H1 (cell line): Measurements from ENCODE around the gene DLX4. TPM values are rescaled to one million over a fixed set of nuclear protein-coding genes. Genes with fewer than 3 reads are reported as not detected.

Experiments
- CTCF ChIA-PET: fragments of 300-600 bp; sonication (Branson Sonifier 250); formaldehyde crosslinking; loops from one replicate; lab custom pipeline; 2021; ENCODE audit not compliant: partially characterized antibody; lab: Charles Lee
- POLR2A ChIA-PET: fragments of 300-600 bp; sonication (Branson Sonifier 250); formaldehyde crosslinking; loops from one replicate; lab custom pipeline; 2021; ENCODE audit warnings: inconsistent platforms; ENCODE audit not compliant: partially characterized antibody; lab: Charles Lee
- DNase-seq, 2 experiments: peaks; one replicate each; pipeline versions ENCODE4 v3.0.0 to v3.0.0-alpha.2; 2010 to 2022; ENCODE audit warnings: low spot score in 2 of 2, low read depth in 1 of 2, mixed read lengths in 1 of 2
- FAIRE-seq: peaks from 2 replicates; lab custom pipeline; 2011; peaks lifted over from hg19 to GRCh38; lab: Jason Lieb, UNC
- H2AFZ ChIP-seq: 2 replicates; pipeline ENCODE4 v1.8.1; 2012; ENCODE audit warnings: low read length, inconsistent platforms
- H2AK5ac ChIP-seq: 2 replicates; pipeline ENCODE4 v1.6.1; 2013; ENCODE audit warnings: low read depth, low read length
- H2BK120ac ChIP-seq: replicated peaks from 2 replicates; pipeline ENCODE3; 2013; ENCODE audit warnings: low read depth, low read length, inconsistent platforms
- H2BK12ac ChIP-seq: 2 replicates; pipeline ENCODE4 v1.6.1; 2013; ENCODE audit warnings: low read depth, low read length
- H2BK15ac ChIP-seq: 2 replicates; pipeline ENCODE4 v1.6.1; 2013; ENCODE audit warnings: low read length
- H2BK20ac ChIP-seq: 2 replicates; pipeline ENCODE4 v1.6.1; 2013; ENCODE audit warnings: low read length
- H2BK5ac ChIP-seq: 2 replicates; pipeline ENCODE4 v1.6.1; 2013; ENCODE audit warnings: low read depth, low read length
- H3K14ac ChIP-seq: 2 replicates; pipeline ENCODE4 v1.6.1; 2013; ENCODE audit warnings: inconsistent platforms; ENCODE audit not compliant: insufficient read length
- H3K18ac ChIP-seq: 2 replicates; pipeline ENCODE4 v1.6.1; 2013; ENCODE audit warnings: low read length; ENCODE audit errors: extremely low read depth
- H3K23ac ChIP-seq: 2 replicates; pipeline ENCODE4 v1.6.1; 2013; ENCODE audit warnings: inconsistent platforms; ENCODE audit not compliant: insufficient read length
- H3K23me2 ChIP-seq: 2 replicates; pipeline ENCODE4 v1.6.1; 2013; ENCODE audit warnings: low read depth, low read length
- H3K27ac ChIP-seq: 2 replicates; pipeline ENCODE4 v1.6.1; 2011; ENCODE audit warnings: low read depth, low read length, inconsistent platforms
- H3K27me3 ChIP-seq, 4 experiments: replicated peaks in 1 of 4; 1 replicate in 1 of 4; 2 replicates in 3 of 4; pipeline versions ENCODE4 v1.6.1 to v1.8.1; 2011 to 2013; ENCODE audit warnings: low read length in 3 of 4, mild to moderate bottlenecking in 3 of 4, inconsistent platforms in 2 of 4, mixed read lengths in 2 of 4, moderate library complexity in 1 of 4; ENCODE audit not compliant: control insufficient read depth in 3 of 4, insufficient read depth in 3 of 4; ENCODE audit errors: extremely low read depth in 1 of 4
- H3K36me3 ChIP-seq, 4 experiments: 2 replicates each; pipeline versions ENCODE4 v1.6.1 to v1.8.1; 2011 to 2013; ENCODE audit warnings: mild to moderate bottlenecking in 4 of 4, low read length in 3 of 4, moderate library complexity in 2 of 4, control low read depth in 1 of 4, inconsistent platforms in 1 of 4; ENCODE audit not compliant: insufficient read depth in 4 of 4, control insufficient read depth in 2 of 4
- H3K4ac ChIP-seq: replicated peaks from 2 replicates; pipeline ENCODE3; 2013; ENCODE audit warnings: low read length, low read depth, mixed read lengths, inconsistent platforms; ENCODE audit not compliant: insufficient read length
- H3K4me1 ChIP-seq, 4 experiments: replicated peaks in 1 of 4; 1 replicate in 1 of 4; 2 replicates in 3 of 4; pipeline versions ENCODE4 v1.6.1 to v1.8.1; 2011 to 2013; ENCODE audit warnings: low read length in 3 of 4, inconsistent platforms in 2 of 4, mixed read lengths in 1 of 4; ENCODE audit not compliant: insufficient read depth in 4 of 4, control insufficient read depth in 3 of 4
- H3K4me2 ChIP-seq, 2 experiments: 2 replicates each; pipeline versions ENCODE4 v1.6.1 to v1.8.1; 2011 to 2013; ENCODE audit warnings: low read depth in 2 of 2, low read length in 2 of 2, control low read depth in 1 of 2, inconsistent platforms in 1 of 2, mild to moderate bottlenecking in 1 of 2; ENCODE audit not compliant: insufficient read depth in 1 of 2
- H3K4me3 ChIP-seq, 4 experiments: fragments of 200-600, 300-600 bp in 1 of 4; sonication (generic), shearing (Covaris generic), sonication (Bioruptor Twin) in 1 of 4; 2 replicates each; pipeline versions ENCODE4 v1.5.1 to v1.8.1; 2011 to 2016; ENCODE audit warnings: low read length in 4 of 4, low read depth in 3 of 4, control low read depth in 2 of 4, inconsistent platforms in 2 of 4, mild to moderate bottlenecking in 2 of 4, mixed read lengths in 1 of 4, moderate library complexity in 1 of 4; ENCODE audit not compliant: insufficient read depth in 2 of 4; ENCODE audit errors: extremely low read depth in 1 of 4
- H3K56ac ChIP-seq: replicated peaks from 2 replicates; pipeline ENCODE3; 2013; ENCODE audit warnings: low read depth, mild to moderate bottlenecking, mixed read lengths, low read length, inconsistent platforms; ENCODE audit not compliant: insufficient read length
- H3K79me1 ChIP-seq: 2 replicates; pipeline ENCODE4 v1.6.1; 2013; ENCODE audit warnings: low read depth, low read length, control low read depth
- H3K79me2 ChIP-seq, 2 experiments: 2 replicates each; pipeline versions ENCODE4 v1.6.1 to v1.8.1; 2012 to 2013; ENCODE audit warnings: low read length in 2 of 2, mild to moderate bottlenecking in 2 of 2, inconsistent platforms in 1 of 2; ENCODE audit not compliant: insufficient read depth in 2 of 2, control insufficient read depth in 1 of 2
- H3K9ac ChIP-seq, 4 experiments: replicated peaks in 1 of 4; 1 replicate in 1 of 4; 2 replicates in 3 of 4; pipeline versions ENCODE4 v1.6.1 to v1.8.1; 2011 to 2013; ENCODE audit warnings: low read depth in 3 of 4, low read length in 3 of 4, control low read depth in 2 of 4, mild to moderate bottlenecking in 2 of 4, moderate library complexity in 2 of 4, inconsistent platforms in 1 of 4; ENCODE audit errors: extremely low read depth in 1 of 4
- H3K9me3 ChIP-seq, 2 experiments: 2 replicates each; pipeline versions ENCODE4 v1.6.1 to v1.8.1; 2012 to 2013; ENCODE audit warnings: mild to moderate bottlenecking in 2 of 2, moderate library complexity in 2 of 2, control low read depth in 1 of 2, inconsistent platforms in 1 of 2, low read depth in 1 of 2, low read length in 1 of 2, mixed read lengths in 1 of 2; ENCODE audit not compliant: insufficient read depth in 2 of 2
- H4K20me1 ChIP-seq, 2 experiments: replicated peaks in 1 of 2; 2 replicates each; pipeline versions ENCODE3 to v1.8.1; 2011 to 2013; ENCODE audit warnings: inconsistent platforms in 2 of 2, low read length in 2 of 2, mild to moderate bottlenecking in 1 of 2; ENCODE audit not compliant: insufficient read depth in 2 of 2, control insufficient read depth in 1 of 2
- H4K5ac ChIP-seq: 2 replicates; pipeline ENCODE4 v1.6.1; 2013; ENCODE audit warnings: low read length, low read depth, mixed read lengths, inconsistent platforms; ENCODE audit not compliant: insufficient read length
- H4K8ac ChIP-seq: 2 replicates; pipeline ENCODE4 v1.8.0; 2013; ENCODE audit warnings: mild to moderate bottlenecking, moderate library complexity, low read length, inconsistent platforms; ENCODE audit not compliant: insufficient read depth; ENCODE audit errors: extremely low read depth
- H4K91ac ChIP-seq: replicated peaks from 2 replicates; pipeline ENCODE3; 2013; ENCODE audit warnings: low read length, mixed read lengths, inconsistent platforms; ENCODE audit not compliant: insufficient read length
- CHD2 ChIP-seq: IDR thresholded peaks from 2 replicates; pipeline ENCODE4 v1.6.1; 2012; ENCODE audit warnings: low read length, improper control_type of control experiment
- FOSL1 ChIP-seq: IDR thresholded peaks from 2 replicates; pipeline ENCODE4 v1.6.1; 2011; ENCODE audit warnings: mild to moderate bottlenecking, low read depth, low read length, moderate library complexity; ENCODE audit not compliant: insufficient read depth
- JUND ChIP-seq: IDR thresholded peaks from 2 replicates; pipeline ENCODE4 v1.6.1; 2011; ENCODE audit warnings: mild to moderate bottlenecking, improper control_type of control experiment, low read length
- POLR2A ChIP-seq, 2 experiments: IDR thresholded peaks; 1 replicate in 1 of 2; 2 replicates in 1 of 2; pipeline ENCODE4 v1.6.1; 2011; ENCODE audit warnings: low read depth in 2 of 2, low read length in 2 of 2, mild to moderate bottlenecking in 2 of 2; ENCODE audit errors: control extremely low read depth in 1 of 2
- POU5F1 ChIP-seq: IDR thresholded peaks from 2 replicates; pipeline ENCODE4 v1.6.1; 2011; ENCODE audit warnings: low read depth, mild to moderate bottlenecking, low read length, moderate library complexity
- RAD21 ChIP-seq, 2 experiments: IDR thresholded peaks in 1 of 2; conservative IDR thresholded peaks in 1 of 2; 2 replicates each; pipeline ENCODE4 v1.6.1; 2011; ENCODE audit warnings: low read depth in 2 of 2, low read length in 2 of 2, improper control_type of control experiment in 1 of 2, inconsistent platforms in 1 of 2, mild to moderate bottlenecking in 1 of 2, moderate library complexity in 1 of 2
- SRF ChIP-seq: IDR thresholded peaks from 2 replicates; pipeline ENCODE4 v1.6.1; 2011; ENCODE audit warnings: mild to moderate bottlenecking, low read depth, low read length, moderate library complexity
- SUZ12 ChIP-seq: fragments of 200-600 bp; sonication (generic); IDR thresholded peaks from 2 replicates; pipeline ENCODE4 v1.6.1; 2012; ENCODE audit warnings: mild to moderate bottlenecking, inconsistent platforms, low read length, moderate library complexity, mixed read lengths
- TEAD4 ChIP-seq: IDR thresholded peaks from 2 replicates; pipeline ENCODE4 v1.6.1; 2012; ENCODE audit warnings: low read depth, low read length, inconsistent platforms, mixed read lengths
- WGBS, 2 experiments: shearing (Covaris generic) in 1 of 2; methylation state at CpG; one replicate each; pipeline versions ENCODE4 v1.1.6 to v1.1.7; 2013 to 2015; ENCODE audit warnings: low lambda C conversion rate in 2 of 2, mixed read lengths in 2 of 2, inconsistent platforms in 1 of 2, low coverage in 1 of 2, missing lambda C conversion rate in 1 of 2; ENCODE audit not compliant: insufficient replicate concordance in 2 of 2, insufficient coverage in 1 of 2, insufficient read length in 1 of 2; ENCODE audit errors: extremely low coverage in 1 of 2, missing lambda C conversion rate in 1 of 2; 5-methylcytosine and 5-hydroxymethylcytosine counted together
- polyA plus RNA-seq, 7 experiments: library from polyadenylated mRNA; depleted of rRNA in 3 of 7; stranded (reverse) in 5 of 7; unstranded in 2 of 7; fragments of >200 nt in 5 of 7; fragments of 200-250 nt in 2 of 7; gene quantifications; 1 replicate in 5 of 7; 2 replicates in 1 of 7; 4 replicates in 1 of 7; pipeline versions ENCODE4 v1.2.1 to v1.2.3, GENCODE V29; 2011 to 2013; ENCODE audit warnings: missing spikeins in 2 of 7, mixed read lengths in 2 of 7
- total RNA-seq: library from RNA; stranded (reverse); fragmentation: NEBNext Ultra II Directional; extraction: Animal tissue kit (Norgen Biotek cat#: 25700); gene quantifications from 2 replicates; pipeline ENCODE4 v1.2.1, GENCODE V29; 2021
- TF ChIP-seq, protein P1 (sequence below): IDR thresholded peaks from 2 replicates; pipeline ENCODE4 v1.6.1; 2011; ENCODE audit warnings: low read depth, mild to moderate bottlenecking, low read length; ENCODE audit not compliant: insufficient read depth

Gene DLX4
- total and polyA plus RNA-seq, 2 of the 8 experiments (the other 6 are each of a cell fraction or from before 2014, with no cell fraction given): 0.67 to 0.80 TPM

DNA sequence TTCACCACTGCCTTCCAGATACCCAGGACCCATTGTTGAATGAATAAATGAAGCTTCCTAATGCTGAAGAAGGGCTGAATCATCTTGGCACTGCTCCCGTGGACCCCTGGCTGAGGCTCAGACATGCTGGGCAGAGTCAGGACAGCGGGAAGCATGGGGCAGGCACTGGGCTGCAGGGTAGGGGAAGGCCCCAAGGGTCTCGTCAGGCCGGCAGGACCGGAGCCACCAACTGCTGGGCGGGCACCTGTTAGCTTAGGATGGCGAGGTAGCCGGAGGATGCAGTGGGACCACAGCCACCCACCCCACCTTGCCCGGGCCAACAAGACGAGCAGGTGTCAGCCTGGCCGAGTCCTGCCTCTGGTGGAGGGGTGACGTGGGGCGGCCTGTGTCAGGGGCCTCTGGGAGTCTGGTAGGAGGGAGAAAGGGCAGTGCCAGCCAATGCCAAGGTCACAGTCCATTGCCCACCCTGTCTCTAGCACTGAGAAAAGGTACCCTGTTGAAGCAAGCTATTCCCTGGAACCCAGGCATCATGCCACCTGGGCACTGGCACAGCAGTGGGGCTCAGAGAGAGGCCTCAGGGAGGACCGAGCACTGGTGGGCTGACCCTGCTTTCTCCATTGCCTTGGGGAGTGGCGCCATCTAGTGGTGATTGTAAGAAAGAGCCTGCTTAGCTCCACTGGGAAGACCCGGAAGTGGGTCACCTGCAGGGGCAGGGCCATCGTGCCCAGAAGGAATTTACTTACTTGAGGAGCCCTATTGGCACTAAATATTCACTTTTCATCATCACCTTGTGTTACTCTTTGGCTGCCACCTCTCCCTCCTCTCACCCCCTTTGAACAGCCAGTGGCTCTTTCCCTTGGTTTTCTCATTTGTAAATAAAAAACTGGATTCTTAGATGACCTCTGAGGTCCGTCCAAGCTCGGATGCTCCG lies 29.0 kb downstream of the DLX4 start:
- Histone ChIP-seq H3K4me1 (peaks cover 3 to 29% (median 11%) of the 10 kb centered on the region in 4 experiments; a peak in 6 of 7 replicates), H3K4me3 (no peak overlapping the region), H3K79me1 (no peaks in the 10 kb centered on the region), H3K27ac (no peak overlapping the region), H3K9ac (no peak overlapping the region), H3K36me3 (no peaks in the 10 kb centered on the region; a peak in 1 of 8 replicates), H3K27me3 (peaks cover 32 to 67% (median 52%) of the 10 kb centered on the region in 4 experiments), H4K91ac (peak overlapping the region; percentile 5), H3K14ac (no peak overlapping the region), H3K23ac (no peak overlapping the region), H3K4me2 (no peak overlapping the region), H2BK20ac (no peak overlapping the region), H3K23me2 (peaks cover 16% of the 10 kb centered on the region; the same call in 1 of the 2 replicates), H2BK120ac (no peak overlapping the region), H3K79me2 (no peaks in the 10 kb centered on the region), H2BK5ac (no peak overlapping the region), H3K18ac (no peak overlapping the region), H2AK5ac (no peak overlapping the region), H4K20me1 (peaks cover 2 to 11% of the 10 kb centered on the region in 2 experiments), H4K5ac (no peak overlapping the region), H3K9me3 (peaks cover 0 to 5% of the 10 kb centered on the region in 2 experiments; a peak in 1 of 4 replicates), H3K56ac (no peak overlapping the region), H4K8ac (no peak overlapping the region), H2BK12ac (no peak overlapping the region), H2AFZ (peak overlapping the region; percentile 87), H3K4ac (no peak overlapping the region), H2BK15ac (no peak overlapping the region)
- ChIA-PET POLR2A (interaction anchor here (0.9 to 5.6 kb wide), 7 partner anchors 118 to 234 kb away, joined by 3 to 28 read pairs (median 7); partner anchors contain the start of genes FAM117A and KAT7), CTCF (interaction anchor here (0.6 to 18.5 kb wide), 67 partner anchors 8 to 563 kb away, joined by 3 to 547 read pairs (median 5); partner anchors contain the start of genes PDK2, SLC35B1 and TAC4)
- peak; percentile 91 for FAIRE-seq
- 64% methylated on average over 12 of the region's 20 CpGs; no CpG with 5 or more reads in 1 of the 2 experiments for WGBS, 2 experiments
- DNase-seq: peak; percentile 58 to 91
- TF ChIP-seq POU5F1 (no peak), POLR2A (IDR thresholded peaks at IDR 0.05; ENCODE audit: control extremely low read depth in 1 of 2, low read depth in 2 of 2, low read length in 2 of 2) (no peak), FOSL1 (no peak), RAD21 (IDR thresholded peaks at IDR 0.05 in 1 of 2, conservative IDR thresholded peaks at IDR 0.05 in 1 of 2; ENCODE audit: low read depth in 2 of 2, low read length in 2 of 2) (peak; percentile 99), SUZ12 (no peak), JUND (0 out of 2 replicates have a peak, but pooled peaks have one; percentile 13), CHD2 (0 out of 2 replicates have a peak, but pooled peaks have one; percentile 12), TEAD4 (no peak), SRF (no peak)
- TF ChIP-seq, protein P1, sequence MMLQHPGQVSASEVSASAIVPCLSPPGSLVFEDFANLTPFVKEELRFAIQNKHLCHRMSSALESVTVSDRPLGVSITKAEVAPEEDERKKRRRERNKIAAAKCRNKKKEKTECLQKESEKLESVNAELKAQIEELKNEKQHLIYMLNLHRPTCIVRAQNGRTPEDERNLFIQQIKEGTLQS: no peak
